Stimulated activated effector memory CD8-positive, alpha-beta T cell treated with anti-CD3 and anti-CD28 coated beads, Interleukin-12 subunit alpha, Interleukin-12 subunit beta, amount 100 ng/mL, for 72 hours (primary cell): Measurements from ENCODE around the gene BTNL3.
A peak's percentile ranks its signal among the peaks of the same experiment; 100 is the strongest.

ENCODE experiments used
- ATAC-seq: fragments of 150-1000 bp; cut with Tn5 transposase; 2 replicates; pipeline ENCODE4 v1.10.0; 2021
- DNase-seq, 2 donors: peaks; one replicate each; pipeline ENCODE4 v3.0.0; 2021 to 2022; ENCODE audit warnings: low spot score in 2 of 2
- H3K27ac Mint-ChIP-seq: one replicate; pipeline ENCODE4 v1.8.0; 2022; ENCODE audit warnings: mild to moderate bottlenecking, mixed read lengths
- H3K36me3 Mint-ChIP-seq: one replicate; pipeline ENCODE4 v1.8.0; 2022; ENCODE audit warnings: mild to moderate bottlenecking, mixed read lengths
- H3K4me1 Mint-ChIP-seq: one replicate; pipeline ENCODE4 v1.8.0; 2022; ENCODE audit warnings: mixed read lengths
- H3K4me3 Mint-ChIP-seq: one replicate; pipeline ENCODE4 v1.8.0; 2022; ENCODE audit warnings: mild to moderate bottlenecking, mixed read lengths
- H3K9me3 Mint-ChIP-seq: one replicate; pipeline ENCODE4 v1.8.0; 2022; ENCODE audit warnings: mixed read lengths

The BTNL3 gene

DNA sequence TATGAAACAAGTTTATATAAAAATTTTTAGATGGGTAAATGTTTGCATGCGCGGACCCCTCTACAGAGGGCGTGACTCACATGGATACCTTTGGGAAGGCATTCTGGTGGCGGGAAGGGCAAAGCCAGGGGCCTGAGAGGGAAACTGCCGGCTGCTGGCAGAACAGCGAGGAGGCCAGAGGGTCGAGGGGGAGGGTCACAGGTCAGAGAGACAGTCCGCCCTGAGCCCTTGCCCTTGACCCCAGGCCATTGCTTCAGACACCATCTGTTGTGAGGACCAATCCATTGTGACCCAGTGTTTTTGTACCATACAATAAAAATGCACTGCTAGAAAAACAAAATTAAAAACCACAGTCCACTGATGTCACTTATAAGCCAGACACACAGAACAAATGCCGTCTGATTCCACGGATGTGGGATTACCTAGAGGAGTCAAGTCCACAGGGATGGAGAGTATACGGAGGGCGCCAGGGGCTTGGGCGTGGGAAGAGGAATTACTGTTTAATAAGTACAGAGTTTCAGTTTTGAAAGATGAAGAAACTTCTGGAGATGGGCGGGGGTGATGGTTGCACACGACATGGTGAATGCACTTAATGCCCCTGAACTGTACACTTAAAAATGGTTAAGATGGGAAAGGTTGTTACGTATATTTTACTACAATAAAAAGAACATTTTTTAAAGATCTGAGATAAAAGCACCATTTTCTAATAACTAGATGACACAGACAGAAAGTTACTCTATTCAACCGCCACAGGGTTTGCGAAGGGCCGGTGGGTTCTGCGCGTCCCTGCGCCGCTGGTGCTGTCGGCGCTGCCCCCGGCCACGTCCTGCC, 63.4 kb downstream of the BTNL3 start:
- Mint-ChIP-seq H3K36me3 (peaks cover 5% of the 10 kb centered on the region), H3K9me3 (no peaks in the 10 kb centered on the region), H3K4me3 (peak overlapping the region; percentile 54), H3K27ac (no peak overlapping the region), H3K4me1 (peaks cover 21% of the 10 kb centered on the region)
- ATAC-seq (no peak), DNase-seq (no peak)

DNA sequence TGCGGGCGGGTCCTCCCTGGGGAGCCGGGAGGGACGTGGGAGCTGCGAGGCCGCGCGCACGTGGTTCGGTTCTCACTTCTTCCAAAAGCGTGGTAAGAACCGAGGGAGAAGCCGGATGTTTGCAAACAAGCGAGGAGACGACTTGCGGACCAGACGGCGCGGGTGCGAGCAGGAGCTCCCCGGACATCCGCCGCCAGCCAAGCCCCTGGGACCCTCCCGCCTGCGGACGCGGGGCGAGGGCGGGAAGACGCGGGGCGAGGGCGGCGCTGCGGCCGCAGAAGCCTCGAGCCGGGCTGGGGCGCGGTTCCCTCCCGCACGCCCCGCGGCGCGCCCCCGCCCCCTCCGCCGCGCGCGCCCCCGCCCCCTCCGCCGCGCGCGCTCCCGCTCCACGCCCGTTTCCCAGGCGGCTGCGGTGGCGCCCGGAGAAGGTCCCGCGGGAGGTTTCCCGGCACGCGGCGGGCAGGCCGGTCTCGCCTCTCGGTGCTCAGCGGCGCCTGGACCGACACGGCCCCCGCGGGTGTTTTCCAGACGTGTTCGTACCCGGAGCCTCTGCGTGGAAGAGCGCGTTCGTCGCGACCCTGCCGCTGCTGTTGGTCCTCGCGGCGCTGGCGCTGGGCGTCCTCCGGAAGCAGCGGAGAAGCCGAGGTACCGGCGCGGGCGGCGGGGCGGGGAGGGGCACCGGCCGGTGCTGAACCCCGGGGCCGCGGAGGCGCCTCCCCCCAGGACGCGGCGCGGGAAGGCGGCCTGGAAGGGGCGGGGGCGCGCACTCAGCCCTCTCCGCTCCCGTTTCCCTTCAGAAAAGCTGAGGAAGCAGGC, 64.2 kb downstream of the BTNL3 start:
- peak overlapping the region; percentile 54 for H3K4me3 Mint-ChIP-seq
- no peak overlapping the region for H3K27ac Mint-ChIP-seq
- no peaks in the 10 kb centered on the region for H3K9me3 Mint-ChIP-seq
- ATAC-seq (peak; percentile 49), DNase-seq (peak in 1 of 2 donors; percentile 10)
- H3K36me3 Mint-ChIP-seq = peaks cover 5% of the 10 kb centered on the region
- peaks cover 21% of the 10 kb centered on the region for H3K4me1 Mint-ChIP-seq

DNA sequence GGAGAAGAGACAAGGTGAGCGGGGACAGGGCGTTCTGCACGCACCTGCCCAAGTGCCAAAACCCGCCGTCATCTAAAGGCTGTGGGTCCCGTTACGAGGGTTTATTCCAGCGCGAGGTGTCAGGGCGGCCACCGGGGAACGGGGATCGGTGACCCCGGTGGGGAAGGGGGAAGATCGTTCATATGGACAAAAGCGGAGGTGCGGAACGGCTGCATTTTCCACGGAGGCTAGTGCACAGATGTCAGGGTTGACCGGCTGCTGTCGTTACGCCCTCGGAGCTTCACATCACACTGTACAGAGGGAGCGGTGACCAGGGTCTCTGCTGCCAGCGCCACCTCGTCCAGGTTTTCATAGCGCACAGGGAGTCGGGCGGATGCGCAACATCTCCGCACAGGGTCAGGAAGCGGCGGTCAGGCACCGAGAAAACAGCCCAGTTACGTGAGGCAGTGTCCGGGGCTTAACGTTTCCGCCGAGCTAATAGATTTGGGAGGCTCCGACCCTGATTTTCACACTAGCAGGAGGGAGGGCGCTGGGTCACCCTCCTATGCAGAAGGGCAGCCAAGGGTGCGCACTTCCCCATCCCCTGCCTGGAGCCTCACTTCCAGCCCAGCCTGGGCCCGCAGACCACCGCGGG, 65.0 kb downstream of the BTNL3 start:
- no peak for DNase-seq
- peak; percentile 31 for ATAC-seq
- Mint-ChIP-seq H3K4me1 (peaks cover 21% of the 10 kb centered on the region), H3K9me3 (no peaks in the 10 kb centered on the region), H3K4me3 (peak overlapping the region; percentile 54), H3K36me3 (peaks cover 5% of the 10 kb centered on the region), H3K27ac (no peak overlapping the region)

DNA sequence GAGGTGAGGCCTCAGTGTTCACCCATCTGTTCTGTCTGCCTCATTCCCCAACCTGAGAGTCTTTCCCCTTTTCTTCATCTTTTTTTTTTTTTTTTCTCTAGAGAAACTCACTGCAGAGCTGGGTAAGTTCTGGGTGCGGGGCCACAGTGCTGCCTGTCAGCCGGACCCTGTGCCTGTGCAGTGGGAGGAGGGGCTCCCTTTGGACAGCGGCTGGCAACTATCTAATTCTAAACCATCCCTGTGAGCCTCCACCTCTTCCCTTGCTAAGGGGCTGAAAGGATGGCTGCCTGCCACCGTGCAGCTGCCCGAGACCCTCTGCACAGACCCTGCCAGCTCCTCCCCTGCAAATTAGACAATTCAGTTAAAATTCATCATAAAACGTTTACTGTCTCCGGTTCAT, 65.5 kb downstream of the BTNL3 start:
- H3K4me3 Mint-ChIP-seq = peak overlapping the region; percentile 54
- H3K9me3 Mint-ChIP-seq = no peaks in the 10 kb centered on the region
- no peak overlapping the region for H3K27ac Mint-ChIP-seq
- H3K36me3 Mint-ChIP-seq = peaks cover 5% of the 10 kb centered on the region
- H3K4me1 Mint-ChIP-seq = peaks cover 21% of the 10 kb centered on the region
- ATAC-seq (no peak), DNase-seq (peak in 1 of 2 donors; percentile 22)

DNA sequence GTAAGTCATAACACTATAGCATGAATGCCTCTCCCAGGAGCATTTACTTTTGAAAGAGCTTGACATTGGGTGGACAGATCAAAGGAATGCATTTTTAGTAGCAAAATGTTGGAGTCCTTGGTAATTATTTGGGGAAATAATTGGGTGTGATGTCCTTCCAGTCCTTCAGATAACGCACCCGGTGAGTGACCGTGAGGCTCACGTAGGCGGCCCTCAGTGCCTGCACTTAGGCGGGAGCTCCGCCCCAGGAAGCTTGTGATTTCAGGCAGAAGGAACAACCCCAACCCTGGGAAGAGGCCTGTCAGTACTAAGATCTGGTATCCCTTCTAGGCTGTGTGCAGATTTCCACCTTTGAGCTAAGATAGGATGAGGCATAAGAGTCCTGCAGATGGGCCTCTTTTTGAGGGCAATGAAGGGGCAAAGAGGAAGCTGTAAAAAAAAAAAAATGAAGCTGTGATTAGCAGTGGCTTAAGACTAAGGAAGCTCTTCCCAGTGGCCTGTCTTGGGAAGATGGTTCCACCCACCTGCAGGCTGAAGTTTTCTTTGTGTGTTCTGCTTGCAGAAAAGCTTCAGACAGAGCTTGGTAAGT, 66.3 kb downstream of the BTNL3 start:
- H3K27ac Mint-ChIP-seq = no peak overlapping the region
- H3K9me3 Mint-ChIP-seq = no peaks in the 10 kb centered on the region
- no peak overlapping the region for H3K4me3 Mint-ChIP-seq
- peaks cover 21% of the 10 kb centered on the region for H3K4me1 Mint-ChIP-seq
- peaks cover 5% of the 10 kb centered on the region for H3K36me3 Mint-ChIP-seq
- ATAC-seq = no peak
- DNase-seq = peak in 1 of 2 donors; percentile 22
